ENCODE results near the gene AAMP. TPM values are rescaled to one million over a fixed set of nuclear protein-coding genes. Genes with fewer than 3 reads are reported as not detected.

AAMP gene
- total RNA-seq, 6 experiments from 2014 or later = 71.6 to 91.3 (median 80.4) TPM

DNA sequence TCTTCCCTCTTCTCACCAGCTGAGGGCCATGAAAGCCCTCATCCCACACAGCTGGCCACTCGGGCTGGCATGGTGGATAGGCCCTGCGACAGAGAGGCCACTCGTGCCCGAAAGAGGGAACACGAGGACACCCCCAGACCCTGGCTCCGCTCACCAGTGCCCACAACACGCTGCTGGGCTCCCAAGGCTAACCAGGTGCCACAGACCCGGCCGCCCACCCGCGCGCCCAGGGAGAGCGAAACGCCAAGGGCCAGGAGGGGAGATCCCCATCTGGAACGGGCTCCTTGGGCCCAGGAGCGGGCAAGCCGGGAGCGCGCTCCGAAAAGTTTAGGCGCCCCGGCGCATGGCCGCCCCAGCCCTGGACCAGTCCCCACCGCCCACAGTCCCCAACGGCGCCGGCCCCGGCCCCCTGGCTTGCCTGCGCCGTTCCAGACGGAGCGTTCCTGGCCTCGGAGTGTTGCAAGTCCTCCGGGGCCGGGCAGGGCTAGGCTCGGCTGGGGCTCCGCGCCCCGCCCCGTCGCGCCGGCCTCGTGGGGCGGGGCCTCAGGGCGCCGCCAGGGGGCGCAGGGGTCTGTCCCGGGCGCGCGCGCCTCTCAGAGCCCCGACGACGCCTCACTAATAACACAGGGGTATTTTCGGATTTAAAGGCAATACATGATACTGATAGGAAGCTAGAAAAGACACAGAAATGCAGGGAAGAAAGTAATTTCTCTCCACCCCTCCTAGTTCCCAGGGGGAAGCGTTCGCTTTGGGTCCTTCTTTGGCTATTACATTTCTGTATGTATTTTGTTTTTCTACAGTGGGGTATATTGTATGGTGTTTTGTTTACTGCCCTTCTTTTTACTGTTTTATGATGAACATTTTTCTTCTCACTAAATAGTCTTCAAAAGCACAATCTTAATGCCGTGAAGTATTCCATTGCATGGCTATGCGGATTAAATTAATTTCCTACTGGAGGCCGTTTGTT, 22.4 kb upstream of the AAMP start, which contains the start of gene TMBIM1:
TSS of gene TMBIM1 (minus strand) at position 456 of the 967 bp plus-strand sequence. CDS start 10,362 bp downstream, outside the sequence.
- peak; percentile 35 for DNase-seq
- Mint-ChIP-seq H3K27ac (peak within 1 kb of the TSS; percentile 79), H3K4me1 (ENCODE audit: low read depth) (peaks cover 54% of the 10 kb centered on the region), H3K9me3 (no peaks in the 10 kb centered on the region), H3K27me3 (ENCODE audit: insufficient read depth) (peaks cover 3% of the 10 kb centered on the region), H3K4me3 (peak within 1 kb of the TSS; percentile 90), H3K36me3 (ENCODE audit: low read depth) (peaks cover 16% of the 10 kb centered on the region)
- TF ChIP-seq, protein P1, sequence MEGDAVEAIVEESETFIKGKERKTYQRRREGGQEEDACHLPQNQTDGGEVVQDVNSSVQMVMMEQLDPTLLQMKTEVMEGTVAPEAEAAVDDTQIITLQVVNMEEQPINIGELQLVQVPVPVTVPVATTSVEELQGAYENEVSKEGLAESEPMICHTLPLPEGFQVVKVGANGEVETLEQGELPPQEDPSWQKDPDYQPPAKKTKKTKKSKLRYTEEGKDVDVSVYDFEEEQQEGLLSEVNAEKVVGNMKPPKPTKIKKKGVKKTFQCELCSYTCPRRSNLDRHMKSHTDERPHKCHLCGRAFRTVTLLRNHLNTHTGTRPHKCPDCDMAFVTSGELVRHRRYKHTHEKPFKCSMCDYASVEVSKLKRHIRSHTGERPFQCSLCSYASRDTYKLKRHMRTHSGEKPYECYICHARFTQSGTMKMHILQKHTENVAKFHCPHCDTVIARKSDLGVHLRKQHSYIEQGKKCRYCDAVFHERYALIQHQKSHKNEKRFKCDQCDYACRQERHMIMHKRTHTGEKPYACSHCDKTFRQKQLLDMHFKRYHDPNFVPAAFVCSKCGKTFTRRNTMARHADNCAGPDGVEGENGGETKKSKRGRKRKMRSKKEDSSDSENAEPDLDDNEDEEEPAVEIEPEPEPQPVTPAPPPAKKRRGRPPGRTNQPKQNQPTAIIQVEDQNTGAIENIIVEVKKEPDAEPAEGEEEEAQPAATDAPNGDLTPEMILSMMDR (IDR thresholded peaks at IDR 0.05) = peak; percentile 98

GRCh38 chr2:218291318-218292047, 21.5 kb upstream of the AAMP start:
- Mint-ChIP-seq H3K36me3 (ENCODE audit: low read depth) (peaks cover 16% of the 10 kb centered on the region), H3K4me3 (peak overlapping the region; percentile 90), H3K4me1 (ENCODE audit: low read depth) (peaks cover 62% of the 10 kb centered on the region), H3K9me3 (no peaks in the 10 kb centered on the region), H3K27ac (peak overlapping the region; percentile 79), H3K27me3 (ENCODE audit: insufficient read depth) (peaks cover 5% of the 10 kb centered on the region)
- peak; percentile 15 for DNase-seq
- TF ChIP-seq, protein P1 (IDR thresholded peaks at IDR 0.05) = no peak

- peaks cover 16% of the 10 kb centered on the region for H3K36me3 Mint-ChIP-seq (ENCODE audit: low read depth)
- H3K4me3 Mint-ChIP-seq = peak overlapping the region; percentile 90
- H3K27ac Mint-ChIP-seq = peak overlapping the region; percentile 79
- TF ChIP-seq, protein P1 (IDR thresholded peaks at IDR 0.05) = no peak
- H3K4me1 Mint-ChIP-seq (ENCODE audit: low read depth) = peaks cover 65% of the 10 kb centered on the region
- peaks cover 5% of the 10 kb centered on the region for H3K27me3 Mint-ChIP-seq (ENCODE audit: insufficient read depth)
- no peaks in the 10 kb centered on the region for H3K9me3 Mint-ChIP-seq
- no peak for DNase-seq
Measured at GRCh38 chr2:218290316-218291261, 20.7 kb upstream of the AAMP start.

GRCh38 chr2:218289639-218290315, 19.8 kb upstream of the AAMP start:
- peaks cover 73% of the 10 kb centered on the region for H3K4me1 Mint-ChIP-seq (ENCODE audit: low read depth)
- H3K27ac Mint-ChIP-seq = peak overlapping the region; percentile 79
- peak overlapping the region; percentile 90 for H3K4me3 Mint-ChIP-seq
- peaks cover 5% of the 10 kb centered on the region for H3K27me3 Mint-ChIP-seq (ENCODE audit: insufficient read depth)
- DNase-seq = no peak
- TF ChIP-seq, protein P1 (IDR thresholded peaks at IDR 0.05) = no peak
- H3K9me3 Mint-ChIP-seq = no peaks in the 10 kb centered on the region
- H3K36me3 Mint-ChIP-seq (ENCODE audit: low read depth) = peaks cover 16% of the 10 kb centered on the region

Measured in HFFc6 (cell line).